GM12864 (cell line): ENCODE measurements around the gene TRIM45.
"Not testable (repeated sequence)": the region's sequence is repeated elsewhere in the genome, so short reads cannot be mapped to it uniquely, and the experiment has no call there.

Experiments
- DNase-seq: peaks from one replicate; pipeline ENCODE4 v3.0.0-alpha.2; 2011; ENCODE audit warnings: low read depth
- H3K4me3 ChIP-seq: 2 replicates; pipeline ENCODE4 v1.5.1; 2011; ENCODE audit warnings: mild to moderate bottlenecking, low read depth, low read length, control low read depth
- CTCF ChIP-seq: IDR thresholded peaks from 2 replicates; pipeline ENCODE4 v1.5.1; 2011; ENCODE audit warnings: low read depth, mild to moderate bottlenecking, moderate library complexity, low read length, control low read depth, inconsistent platforms; ENCODE audit errors: missing control alignments

TRIM45 gene

GRCh38 chr1:117104986-117105385 lies 16.6 kb downstream of the TRIM45 start:
- DNase-seq, result no peak
- H3K4me3 ChIP-seq, result no peak overlapping the region
- no peak for TF ChIP-seq CTCF

GRCh38 chr1:117101858-117102257 lies 19.7 kb downstream of the TRIM45 start:
- not testable (repeated sequence) for DNase-seq, H3K4me3 ChIP-seq

GRCh38 chr1:117101334-117101733 lies 20.2 kb downstream of the TRIM45 start:
- no peak for DNase-seq
- no peak overlapping the region for H3K4me3 ChIP-seq
- TF ChIP-seq CTCF, result no peak

- no peak for TF ChIP-seq CTCF
- no peak for DNase-seq
- H3K4me3 ChIP-seq, result no peak overlapping the region
These were observed 23.2 kb downstream of the TRIM45 start for GRCh38 chr1:117098287-117098890.

GRCh38 chr1:117097443-117097842 lies 24.1 kb downstream of the TRIM45 start:
- no peak overlapping the region for H3K4me3 ChIP-seq
- TF ChIP-seq CTCF, result no peak
- DNase-seq, result no peak

- DNase-seq, result no peak
- H3K4me3 ChIP-seq, result no peak overlapping the region
- TF ChIP-seq CTCF, result no peak
These were observed 24.6 kb downstream of the TRIM45 start for GRCh38 chr1:117096951-117097408.

- no peak for DNase-seq
- no peak for TF ChIP-seq CTCF
- no peak overlapping the region for H3K4me3 ChIP-seq
These were observed 26.5 kb downstream of the TRIM45 start for GRCh38 chr1:117094841-117095604.
